Renal cortical epithelial cell (primary cell): ENCODE data around the gene SOBP. TPM values are rescaled to one million over a fixed set of nuclear protein-coding genes. Genes with fewer than 3 reads are reported as not detected.
A peak's percentile ranks its signal among the peaks of the same experiment; 100 is the strongest.

Experiments used
- DNase-seq: peaks from one replicate; pipeline ENCODE4 v3.0.0-alpha.2; 2011; ENCODE audit warnings: low read depth
- total RNA-seq: library from RNA; depleted of rRNA; stranded (reverse); fragments of >200 nt; gene quantifications from 2 replicates; pipeline ENCODE4 v1.2.3, GENCODE V29; 2014

The SOBP gene
- total RNA-seq, 1 donor from 2014 or later: 0.70 TPM

GRCh38 chr6:107617341-107617932 lies 127.5 kb downstream of the SOBP start:
- DNase-seq: peak; percentile 16

DNA sequence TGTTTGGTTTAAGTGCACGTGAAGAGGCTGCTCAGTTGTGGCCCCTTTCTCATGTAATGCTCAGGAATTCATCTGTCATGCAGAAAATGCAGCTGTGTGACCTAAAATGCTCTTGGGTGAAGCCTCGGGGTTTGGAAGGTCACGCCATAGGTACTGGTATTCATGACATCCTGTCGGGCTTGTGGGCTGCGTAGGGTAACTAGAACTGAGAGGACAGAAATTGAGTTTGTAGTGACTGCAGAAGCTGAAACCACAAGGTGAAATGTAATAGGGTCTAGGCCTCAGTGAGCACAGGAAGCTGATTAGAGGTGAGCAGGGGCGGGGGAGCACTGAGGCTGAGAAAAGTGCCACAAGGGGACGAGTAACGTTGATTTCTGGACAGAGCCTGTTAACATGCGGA lies 128.8 kb downstream of the SOBP start:
- DNase-seq: no peak

GRCh38 chr6:107620732-107621131 lies 130.8 kb downstream of the SOBP start:
- peak; percentile 6 for DNase-seq

GRCh38 chr6:107621229-107621937 lies 131.5 kb downstream of the SOBP start:
- DNase-seq: no peak

GRCh38 chr6:107622269-107622668 lies 132.4 kb downstream of the SOBP start:
- no peak for DNase-seq

DNA sequence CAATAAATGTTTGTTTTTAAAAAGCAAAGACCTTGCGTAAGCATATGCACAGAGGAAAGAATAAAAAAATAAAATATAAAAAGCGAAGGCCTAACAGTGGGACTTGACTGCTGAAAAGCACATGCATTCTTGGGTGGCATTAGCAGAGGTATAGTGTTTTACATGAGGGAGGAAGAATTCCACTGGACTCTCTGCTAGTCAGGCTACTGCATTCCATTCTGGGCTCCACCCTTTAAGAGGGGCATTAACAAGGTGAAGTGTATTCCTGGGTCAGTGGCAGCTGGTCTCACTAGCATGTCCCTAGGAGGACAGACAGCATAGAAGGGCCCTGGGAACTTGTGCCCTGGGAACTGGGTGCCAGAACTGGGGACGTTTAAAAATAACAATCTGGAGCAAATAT lies 134.1 kb downstream of the SOBP start:
- DNase-seq: no peak

DNA sequence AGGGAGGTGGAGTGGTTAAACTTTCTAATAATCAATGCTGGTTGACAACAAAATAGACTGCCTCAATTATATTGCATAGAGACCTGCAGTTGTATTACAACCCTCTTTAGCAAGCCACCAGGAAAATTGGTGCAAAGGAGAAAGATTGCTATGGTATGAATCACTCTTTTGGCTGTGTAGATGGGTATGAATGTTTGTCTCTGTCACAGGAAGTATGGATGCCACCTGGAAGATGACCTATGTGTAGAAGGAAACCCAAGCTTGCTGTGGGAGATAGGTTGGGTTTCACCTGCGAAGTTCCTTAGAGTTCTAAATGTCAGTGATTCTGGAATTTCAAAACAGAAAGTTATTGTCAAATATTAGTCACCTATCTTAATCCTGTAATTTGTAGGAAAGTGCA lies 134.6 kb downstream of the SOBP start:
- DNase-seq: peak; percentile 28

DNA sequence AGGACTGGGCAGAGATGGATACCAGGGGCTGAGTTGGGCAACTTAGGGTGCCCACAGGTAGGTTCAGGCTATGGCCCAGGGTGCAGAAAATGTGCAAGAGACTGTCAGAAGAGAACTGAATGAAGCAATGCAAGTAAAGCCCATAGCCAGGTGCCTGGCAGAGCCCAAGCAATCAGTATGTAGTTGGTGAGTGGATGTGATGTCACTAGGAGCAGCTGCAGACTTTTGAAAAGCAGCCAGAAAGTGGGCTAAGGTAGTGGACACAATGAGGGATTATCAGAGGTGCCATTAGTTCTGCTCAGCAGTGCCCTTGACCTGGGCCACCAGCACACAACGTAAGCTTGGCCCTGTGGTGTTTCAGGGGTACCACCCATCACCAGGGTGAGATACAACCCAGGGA lies 135.3 kb downstream of the SOBP start:
- no peak for DNase-seq

GRCh38 chr6:107626645-107627044 lies 136.7 kb downstream of the SOBP start:
- DNase-seq: no peak

DNA sequence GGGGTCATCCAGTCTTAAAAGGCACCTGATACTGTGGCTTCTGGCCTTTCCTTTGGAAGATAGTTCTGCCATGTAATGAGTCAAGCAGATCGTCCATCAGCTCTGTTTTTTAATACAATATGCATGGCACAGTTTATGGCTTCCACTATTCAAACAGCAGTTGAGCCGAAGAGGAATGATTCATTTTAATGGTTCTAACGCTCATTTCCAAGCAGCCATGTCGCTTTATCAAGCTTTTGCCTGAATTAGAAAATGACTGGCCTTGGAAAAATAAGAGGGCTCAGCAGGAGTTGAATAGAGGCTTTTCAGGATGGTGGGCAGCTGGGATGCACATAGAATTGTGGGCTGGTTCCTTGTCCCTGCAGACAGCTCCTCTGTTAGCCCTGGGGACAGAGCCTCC lies 138.1 kb downstream of the SOBP start:
- DNase-seq: no peak

GRCh38 chr6:107628878-107629277 lies 139.0 kb downstream of the SOBP start:
- no peak for DNase-seq

DNA sequence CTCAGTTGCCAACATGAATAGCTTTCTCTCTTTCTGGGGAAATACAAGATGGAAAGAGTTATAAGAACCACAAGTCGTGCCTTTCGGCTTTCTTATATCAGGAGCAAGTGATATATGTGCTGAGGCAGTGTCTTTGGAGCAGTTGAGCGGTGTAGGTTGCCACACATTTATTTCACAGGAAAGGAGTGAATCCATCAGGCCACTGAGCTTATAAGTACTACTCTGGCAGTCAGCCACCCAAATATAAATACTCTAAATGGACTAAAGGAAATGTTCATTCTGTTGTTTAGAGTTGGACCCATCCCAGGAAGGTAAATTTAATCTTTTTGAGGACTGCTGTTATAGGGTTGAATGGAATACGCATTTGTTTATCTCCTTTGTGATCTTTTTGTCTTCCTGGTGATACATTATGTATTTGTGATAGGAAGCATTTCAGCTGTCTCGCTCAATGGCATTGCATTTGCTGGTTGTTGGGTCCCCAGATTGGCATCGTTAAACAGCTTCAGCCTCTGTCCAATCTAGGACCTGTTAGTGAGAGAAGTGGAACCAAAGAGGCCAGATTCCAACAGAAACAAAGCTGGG lies 139.7 kb downstream of the SOBP start:
- no peak for DNase-seq

GRCh38 chr6:107630348-107630977 lies 140.5 kb downstream of the SOBP start:
- DNase-seq: no peak

GRCh38 chr6:107632381-107633136 lies 142.6 kb downstream of the SOBP start:
- DNase-seq: no peak

- no peak for DNase-seq
Measured at GRCh38 chr6:107633680-107634323, 143.9 kb downstream of the SOBP start.

DNA sequence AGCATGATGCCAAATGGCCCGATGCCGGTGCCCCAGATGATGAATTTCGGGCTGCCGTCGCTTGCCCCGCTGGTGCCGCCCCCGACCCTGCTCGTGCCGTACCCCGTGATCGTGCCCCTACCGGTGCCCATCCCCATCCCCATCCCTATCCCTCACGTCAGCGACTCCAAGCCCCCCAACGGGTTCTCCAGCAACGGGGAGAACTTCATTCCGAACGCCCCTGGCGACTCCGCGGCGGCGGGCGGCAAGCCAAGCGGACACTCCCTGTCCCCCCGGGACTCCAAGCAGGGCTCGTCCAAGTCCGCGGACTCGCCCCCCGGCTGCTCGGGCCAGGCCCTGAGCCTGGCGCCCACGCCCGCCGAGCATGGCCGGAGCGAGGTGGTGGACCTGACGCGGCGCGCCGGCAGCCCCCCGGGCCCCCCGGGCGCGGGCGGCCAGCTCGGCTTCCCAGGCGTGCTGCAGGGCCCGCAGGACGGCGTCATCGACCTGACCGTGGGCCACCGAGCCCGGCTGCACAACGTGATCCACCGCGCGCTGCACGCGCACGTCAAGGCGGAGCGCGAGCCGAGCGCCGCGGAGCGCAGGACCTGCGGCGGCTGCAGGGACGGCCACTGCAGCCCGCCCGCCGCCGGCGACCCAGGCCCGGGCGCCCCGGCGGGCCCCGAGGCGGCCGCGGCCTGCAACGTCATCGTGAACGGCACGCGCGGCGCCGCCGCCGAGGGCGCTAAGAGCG lies 144.6 kb downstream of the SOBP start:
- DNase-seq: no peak

- no peak for DNase-seq
Measured at GRCh38 chr6:107635057-107635515, 145.2 kb downstream of the SOBP start.

DNA sequence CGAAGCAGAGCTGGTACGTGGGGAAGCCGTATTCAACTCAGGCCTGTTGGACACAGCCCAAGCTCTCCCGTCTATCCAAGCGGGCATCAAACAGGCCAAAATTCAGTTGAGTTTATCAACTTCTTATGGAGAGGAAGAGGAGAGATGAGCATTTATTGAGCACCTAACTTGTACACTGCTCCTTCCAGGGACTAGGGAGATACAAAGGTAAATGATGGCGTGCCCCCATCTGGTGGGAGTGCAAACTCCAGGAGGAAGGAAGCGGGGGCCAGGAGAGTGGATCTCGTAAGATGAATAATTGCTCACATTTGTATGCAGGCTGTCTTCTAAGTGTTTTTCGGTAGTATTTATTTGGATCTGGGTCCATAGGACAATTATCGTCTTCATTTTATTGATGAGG lies 146.6 kb downstream of the SOBP start:
- no peak for DNase-seq

DNA sequence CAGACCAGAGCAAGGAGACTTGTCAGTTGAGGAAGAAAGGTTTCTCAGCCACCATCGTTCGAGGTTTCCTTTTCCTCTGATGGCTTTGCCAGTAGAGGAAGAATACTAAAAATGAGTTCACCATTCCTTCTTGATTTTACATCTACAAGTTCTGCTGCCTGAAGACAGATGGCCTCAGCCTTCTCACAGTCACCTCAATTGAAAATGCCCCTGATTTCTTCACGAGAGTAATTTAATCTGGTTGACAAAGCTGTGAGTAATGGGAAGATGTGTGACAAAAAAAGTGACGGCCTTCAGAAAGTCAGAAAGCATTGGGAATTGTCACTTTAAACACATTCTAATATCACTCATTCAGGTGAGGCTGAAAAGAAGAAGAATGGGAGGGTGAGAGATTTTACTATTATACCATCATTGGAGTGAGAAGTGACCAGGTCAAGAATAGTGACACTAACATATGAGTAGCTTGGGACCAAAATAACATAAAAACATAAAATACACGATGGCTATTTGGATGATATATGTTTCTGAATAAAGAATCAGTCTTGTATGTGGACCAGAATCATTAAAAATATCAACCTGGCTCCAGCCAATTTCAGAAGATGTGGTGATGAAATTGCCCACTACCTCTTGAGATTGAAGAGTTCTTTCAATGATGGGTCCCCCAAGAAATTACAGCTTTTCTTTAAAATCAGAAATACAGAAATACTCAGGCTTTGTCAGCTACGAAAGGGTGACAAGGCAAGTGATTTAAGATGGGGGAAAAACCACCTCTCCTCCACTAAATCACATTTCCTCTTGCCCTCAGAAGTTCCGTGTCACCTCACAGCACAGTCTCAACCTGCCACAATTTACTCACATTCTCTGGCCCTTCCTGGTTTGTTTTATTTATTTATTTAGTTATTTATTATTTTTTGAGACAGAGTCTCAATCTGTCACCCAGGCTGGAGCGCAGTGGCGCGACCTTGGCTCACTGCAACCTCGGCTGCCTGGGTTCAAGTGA lies 147.7 kb downstream of the SOBP start:
- DNase-seq: no peak

- no peak for DNase-seq
Measured at GRCh38 chr6:107638493-107638892, 148.6 kb downstream of the SOBP start.
